Breast epithelium (tissue), 3 donors: ENCODE data around the gene NAP1L5.

Experiments used
- CTCF ChIP-seq, 3 donors: fragments of 450-650 bp; IDR thresholded peaks; one replicate each; pipeline ENCODE4 v1.5.1; 2016 to 2017; ENCODE audit warnings: antibody characterized with exemption in 3 of 3, mild to moderate bottlenecking in 3 of 3, moderate library complexity in 3 of 3
- POLR2A ChIP-seq: fragments of 450-650 bp; IDR thresholded peaks from one replicate; pipeline ENCODE4 v1.6.1; 2016; ENCODE audit warnings: antibody characterized with exemption, mild to moderate bottlenecking, moderate library complexity

- no peak for TF ChIP-seq CTCF (IDR thresholded peaks at IDR 0.05)
- TF ChIP-seq POLR2A, result no peak
These were observed 47.0 kb upstream of the NAP1L5 start for GRCh38 chr4:88744609-88745008.
